WERI-Rb-1 (cell line): ENCODE measurements around the gene MRPL20.
"Not testable (repeated sequence)": the region's sequence is repeated elsewhere in the genome, so short reads cannot be mapped to it uniquely, and the experiment has no call there.

Experiments
- DNase-seq: peaks from one replicate; pipeline ENCODE4 v3.0.0-alpha.2; 2020
- H3K27ac ChIP-seq: fragments of 250-450 bp; sonication (Bioruptor Pico); 2 replicates; pipeline ENCODE4 v1.5.1; 2020; ENCODE audit warnings: mild to moderate bottlenecking, moderate library complexity
- H3K27me3 ChIP-seq: fragments of 250-450 bp; sonication (Bioruptor Pico); 2 replicates; pipeline ENCODE4 v1.5.1; 2021; ENCODE audit warnings: mild to moderate bottlenecking, low read depth, moderate library complexity; ENCODE audit not compliant: insufficient read depth, severe bottlenecking
- H3K36me3 ChIP-seq: fragments of 250-450 bp; sonication (Bioruptor Pico); 2 replicates; pipeline ENCODE4 v1.5.1; 2020; ENCODE audit warnings: mild to moderate bottlenecking, moderate library complexity
- H3K4me3 ChIP-seq: 2 replicates; pipeline ENCODE4 v1.5.1; 2011; ENCODE audit warnings: low read depth, mild to moderate bottlenecking, control low read depth, low read length
- H3K9me3 ChIP-seq: fragments of 250-450 bp; sonication (Bioruptor Pico); 2 replicates; pipeline ENCODE4 v1.5.1; 2021; ENCODE audit warnings: mild to moderate bottlenecking, moderate library complexity; ENCODE audit not compliant: severe bottlenecking
- CTCF ChIP-seq: IDR thresholded peaks from 2 replicates; pipeline ENCODE4 v1.5.1; 2011; ENCODE audit warnings: low read depth, mild to moderate bottlenecking, control low read depth, inconsistent platforms, low read length

Gene MRPL20

GRCh38 chr1:1407636-1408318 is 684 bp upstream of the MRPL20 start:
- no peaks in the 10 kb centered on the region for H3K27me3 ChIP-seq
- DNase-seq = peak; percentile 46
- peak overlapping the region; percentile 94 for H3K27ac ChIP-seq
- peak overlapping the region; percentile 89 for H3K4me3 ChIP-seq
- TF ChIP-seq CTCF = no peak
- H3K36me3 ChIP-seq = peaks cover 38% of the 10 kb centered on the region
- H3K9me3 ChIP-seq = no peaks in the 10 kb centered on the region

- H3K9me3 ChIP-seq = no peaks in the 10 kb centered on the region
- H3K27ac ChIP-seq = peak overlapping the region; percentile 94
- H3K4me3 ChIP-seq = peak overlapping the region; percentile 89
- no peak for TF ChIP-seq CTCF
- H3K36me3 ChIP-seq = peaks cover 53% of the 10 kb centered on the region
- no peak for DNase-seq
- H3K27me3 ChIP-seq = no peaks in the 10 kb centered on the region
Measured at GRCh38 chr1:1406101-1406820, 832 bp downstream of the MRPL20 start.

GRCh38 chr1:1403653-1404052 is 3.4 kb downstream of the MRPL20 start:
- peaks cover 69% of the 10 kb centered on the region for H3K36me3 ChIP-seq
- H3K27me3 ChIP-seq = no peaks in the 10 kb centered on the region
- no peak for TF ChIP-seq CTCF
- H3K9me3 ChIP-seq = no peaks in the 10 kb centered on the region
- H3K27ac ChIP-seq = peak overlapping the region; percentile 8; the same call in 1 of the 2 replicates
- no peak overlapping the region for H3K4me3 ChIP-seq
- no peak for DNase-seq

- DNase-seq, H3K9me3 ChIP-seq, H3K4me3 ChIP-seq, H3K27me3 ChIP-seq: not testable (repeated sequence)
- peak overlapping the region; percentile 75 for H3K27ac ChIP-seq
- peaks cover 71% of the 10 kb centered on the region for H3K36me3 ChIP-seq
Measured at GRCh38 chr1:1402901-1403392, 4.1 kb downstream of the MRPL20 start.

GRCh38 chr1:1402072-1402900 is 4.8 kb downstream of the MRPL20 start:
- no peak overlapping the region for H3K4me3 ChIP-seq
- no peaks in the 10 kb centered on the region for H3K27me3 ChIP-seq
- no peaks in the 10 kb centered on the region for H3K9me3 ChIP-seq
- peak; percentile 80 for DNase-seq
- peak overlapping the region; percentile 75 for H3K27ac ChIP-seq
- peaks cover 78% of the 10 kb centered on the region for H3K36me3 ChIP-seq
- peak; percentile 79 for TF ChIP-seq CTCF
